Ovary (tissue), 9 donors: Measurements from ENCODE around the gene GTPBP6. TPM values are rescaled to one million over a fixed set of nuclear protein-coding genes. Genes with fewer than 3 reads are reported as not detected.
A peak's percentile ranks its signal among the peaks of the same experiment; 100 is the strongest.
"Not testable (repeated sequence)": the region's sequence is repeated elsewhere in the genome, so short reads cannot be mapped to it uniquely, and the experiment has no call there.

ENCODE experiments used
- DNase-seq, 5 donors: peaks; one replicate each; pipeline ENCODE4 v3.0.0-alpha.2; 2019 to 2020
- H3K27ac ChIP-seq, 2 donors: fragments of 200-600 bp; one replicate each; pipeline versions ENCODE4 v1.5.1 to v1.8.0; 2019 to 2022
- H3K27me3 ChIP-seq: fragments of 200-600 bp; one replicate; pipeline ENCODE4 v1.8.0; 2022
- H3K36me3 ChIP-seq: fragments of 200-600 bp; sonication (generic); one replicate; pipeline ENCODE4 v1.5.1; 2019
- H3K4me1 ChIP-seq: one replicate; pipeline ENCODE4 v1.8.1; 2013; ENCODE audit warnings: mild to moderate bottlenecking, moderate library complexity; ENCODE audit not compliant: insufficient read depth
- H3K4me3 ChIP-seq: fragments of 200-600 bp; sonication (generic); one replicate; pipeline ENCODE4 v1.5.1; 2017
- H3K9me3 ChIP-seq, 2 donors: fragments of 200-600 bp in 1 of 2; sonication (generic) in 1 of 2; one replicate each; pipeline versions ENCODE4 v1.5.1 to v1.8.1; 2013 to 2019; ENCODE audit warnings: mild to moderate bottlenecking in 1 of 2, moderate library complexity in 1 of 2
- CTCF ChIP-seq, 3 donors: fragments of 450-650 bp in 2 of 3; fragments of 200-600 bp in 1 of 3; IDR thresholded peaks; one replicate each; pipeline versions ENCODE4 v1.5.1 to v1.8.0; 2016 to 2022; ENCODE audit warnings: antibody characterized with exemption in 3 of 3, mild to moderate bottlenecking in 1 of 3
- EP300 ChIP-seq: sonication (generic); formaldehyde crosslinking; IDR thresholded peaks from one replicate; pipeline ENCODE4 v1.6.1; 2017; ENCODE audit warnings: antibody characterized with exemption
- POLR2A ChIP-seq: fragments of 450-650 bp; IDR thresholded peaks from one replicate; pipeline ENCODE4 v1.6.1; 2017; ENCODE audit warnings: antibody characterized with exemption, mild to moderate bottlenecking, moderate library complexity
- WGBS, 3 donors: extraction: QIAGEN DNeasy Blood & Tissue Kit in 1 of 3; methylation state at CpG; one replicate each; pipeline versions ENCODE4 v1.1.5 to v1.1.7; 2013 to 2017; 5-methylcytosine and 5-hydroxymethylcytosine counted together
- intact Hi-C, 4 donors: fragments of 100-400 bp; cut with DNase I; formaldehyde crosslinking; loops; one replicate each; pipeline versions ENCODE4 v1.11.0 to v1.15.1; 2022 to 2023
- polyA plus RNA-seq, 2 donors: library from polyadenylated mRNA; stranded (reverse); fragments of 200-250 nt in 1 of 2; fragments of 350-450 nt in 1 of 2; fragmentation: Illumina TruSeq in 1 of 2; extraction: RNeasy Lipid Tissue Mini Kit (QIAGEN cat#74804) in 1 of 2; gene quantifications; one replicate each; pipeline ENCODE4 v1.2.3, GENCODE V29; 2013 to 2014
- total RNA-seq, 7 donors: library from RNA; depleted of rRNA in 2 of 7; stranded (reverse); fragments of >200 nt in 2 of 7; fragmentation: NEBNext Ultra II Directional in 3 of 7; extraction: Animal tissue kit (Norgen Biotek cat#: 25700) in 3 of 7; gene quantifications; one replicate each; pipeline versions ENCODE4 v1.1.0 to v1.2.4, GENCODE V29; 2016 to 2023
- donor health status: DM: no; HTN: no; CAD: no; lungs with moderate emphysema.
- donor health status: DM: no; HTN: no; CAD: no.
- donor health status: Bipolar disorder and iron deficiency.
- donor health status: DM: yes; HTN: yes; CAD: no.
- donor health status: DM: no; HTN: no; CAD: no.
- donor health status: DM: yes; HTN: yes; CAD: no.

The GTPBP6 gene
- total and polyA plus RNA-seq, 9 donors, result 7.1 to 69.0 (median 47.8) TPM

GRCh38 chrX:270848-271367 lies 47.7 kb downstream of the GTPBP6 start:
- WGBS, 3 donors, result 85 to 91% (median 88%) methylated on average over 17 to 21 of the region's 21 CpGs
- Histone ChIP-seq H3K9me3 (no peaks in the 10 kb centered on the region), H3K27me3 (no peaks in the 10 kb centered on the region), H3K36me3 (no peaks in the 10 kb centered on the region), H3K4me1 (no peaks in the 10 kb centered on the region), H3K27ac (no peak overlapping the region), H3K4me3 (no peak overlapping the region)
- no peak for TF ChIP-seq EP300
- TF ChIP-seq POLR2A, result no peak
- TF ChIP-seq CTCF (IDR thresholded peaks at IDR 0.05), result no peak
- intact Hi-C loops, result no loop called here
- peak in 2 of 5 donors; percentile 12 to 25 for DNase-seq

DNA sequence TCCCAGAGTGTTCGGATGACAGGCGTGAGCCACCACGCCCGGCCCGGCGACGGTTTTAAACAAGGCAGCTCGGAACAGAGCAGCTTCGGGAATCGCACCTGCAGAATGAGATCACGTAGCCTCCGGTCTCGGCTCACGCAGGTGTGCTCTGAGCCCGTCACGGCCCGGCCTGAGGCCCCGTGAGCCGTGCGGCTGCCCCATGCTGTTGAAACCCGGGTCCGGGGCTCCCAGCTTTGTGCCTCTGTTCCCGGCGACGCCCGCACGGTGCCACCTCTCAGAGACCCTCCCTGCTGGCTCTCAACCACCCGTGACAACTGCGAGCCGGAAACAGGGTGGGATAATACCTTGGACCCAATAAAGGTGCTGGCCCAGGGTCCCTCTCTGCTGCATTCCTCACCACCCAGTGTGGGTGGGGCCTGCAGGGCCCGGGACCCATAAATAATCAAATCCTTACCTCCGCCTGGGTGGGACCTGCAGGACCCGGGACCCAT lies 50.8 kb downstream of the GTPBP6 start:
- Histone ChIP-seq H3K36me3 (no peaks in the 10 kb centered on the region), H3K9me3 (no peaks in the 10 kb centered on the region), H3K4me3 (no peak overlapping the region), H3K4me1 (no peaks in the 10 kb centered on the region), H3K27me3 (no peaks in the 10 kb centered on the region), H3K27ac (no peak overlapping the region)
- no peak for TF ChIP-seq CTCF (IDR thresholded peaks at IDR 0.05)
- TF ChIP-seq EP300, result no peak
- TF ChIP-seq POLR2A, result no peak
- intact Hi-C loops, result no loop called here
- DNase-seq, result peak in 3 of 5 donors; percentile 11 to 23 (median 14)
- 79 to 94% (median 82%) methylated on average over 30 to 33 of the region's 33 CpGs for WGBS, 3 donors

DNA sequence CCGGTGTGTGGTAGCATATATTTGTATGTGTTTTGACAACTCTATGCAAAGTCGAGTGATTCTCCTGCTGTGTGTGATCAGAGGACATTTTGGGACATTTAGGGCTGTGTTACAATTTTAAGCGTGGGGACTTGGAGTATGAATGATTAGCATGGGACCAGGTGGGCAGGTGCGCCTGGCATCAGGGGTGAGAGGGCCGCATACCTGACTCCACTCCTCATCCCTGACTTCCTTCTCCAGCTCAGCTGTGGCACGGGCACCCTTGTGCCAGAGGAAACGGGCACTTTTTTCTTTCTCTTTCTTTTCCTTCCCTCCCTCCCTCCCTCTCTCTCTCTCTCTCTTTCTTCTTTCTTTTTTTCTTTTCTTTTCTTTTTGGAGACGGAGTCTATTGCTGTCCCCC lies 53.1 kb downstream of the GTPBP6 start:
- TF ChIP-seq CTCF (IDR thresholded peaks at IDR 0.05) (no peak), POLR2A (no peak), EP300 (no peak)
- peaks cover 3% of the 10 kb centered on the region for H3K4me1 ChIP-seq
- H3K36me3 ChIP-seq, result no peaks in the 10 kb centered on the region
- no peaks in the 10 kb centered on the region for H3K27me3 ChIP-seq
- 84 to 87% (median 85%) methylated on average over 8 of the region's 8 CpGs for WGBS, 3 donors
- intact Hi-C loops, result no loop called here
- no peaks in the 10 kb centered on the region for H3K9me3 ChIP-seq
- H3K27ac ChIP-seq, result no peak overlapping the region
- no peak overlapping the region for H3K4me3 ChIP-seq
- no peak for DNase-seq

GRCh38 chrX:264634-265455 lies 53.8 kb downstream of the GTPBP6 start:
- WGBS, 3 donors, result 79 to 84% (median 84%) methylated on average over 16 of the region's 16 CpGs
- no peak for TF ChIP-seq EP300
- TF ChIP-seq POLR2A, result no peak
- no peak for TF ChIP-seq CTCF (IDR thresholded peaks at IDR 0.05)
- Histone ChIP-seq H3K4me1 (peaks cover 3% of the 10 kb centered on the region), H3K9me3 (no peaks in the 10 kb centered on the region), H3K36me3 (no peaks in the 10 kb centered on the region), H3K4me3 (no peak overlapping the region), H3K27me3 (no peaks in the 10 kb centered on the region), H3K27ac (no peak overlapping the region)
- intact Hi-C loops, result no loop called here
- peak in 1 of 5 donors; percentile 4 for DNase-seq

GRCh38 chrX:264006-264405 lies 54.6 kb downstream of the GTPBP6 start:
- H3K9me3 ChIP-seq, H3K27me3 ChIP-seq, H3K4me1 ChIP-seq, H3K27ac ChIP-seq, intact Hi-C loops, H3K4me3 ChIP-seq, H3K36me3 ChIP-seq: not testable (repeated sequence)
- DNase-seq, result peak in 3 of 5 donors; percentile 5 to 14 (median 8)
- WGBS, 3 donors, result 69 to 73% (median 69%) methylated on average over 16 of the region's 16 CpGs
